ENCODE results near the gene ANXA8L1.
"Not testable (repeated sequence)": the region's sequence is repeated elsewhere in the genome, so short reads cannot be mapped to it uniquely, and the experiment has no call there.

The ANXA8L1 gene

GRCh38 chr10:46375406-46375805 lies at the start of gene ANXA8L1:
Gene ANXA8L1, plus strand, starts transcription at chr10:46375776. Its CDS starts 76 bp downstream, at chr10:46375852.
- not testable (repeated sequence) for H3K27me3 ChIP-seq (ENCODE audit: insufficient read depth, low read depth, severe bottlenecking); DNase-seq; H3K27ac ChIP-seq; H3K9me3 ChIP-seq (ENCODE audit: severe bottlenecking); H3K36me3 ChIP-seq; H3K4me3 ChIP-seq (ENCODE audit: low read depth, low read length)

- no peaks in the 10 kb centered on the region for H3K9me3 ChIP-seq (ENCODE audit: severe bottlenecking)
- no peak overlapping the region for H3K4me3 ChIP-seq (ENCODE audit: low read depth, low read length)
- no peak for DNase-seq
- TF ChIP-seq CTCF (IDR thresholded peaks at IDR 0.05; ENCODE audit: low read depth, low read length) = no peak
- H3K27ac ChIP-seq = no peak overlapping the region
- no peaks in the 10 kb centered on the region for H3K27me3 ChIP-seq (ENCODE audit: insufficient read depth, low read depth, severe bottlenecking)
- H3K36me3 ChIP-seq = no peaks in the 10 kb centered on the region
Measured at GRCh38 chr10:46326066-46326465, 49.5 kb upstream of the ANXA8L1 start.

- no peak for TF ChIP-seq CTCF (IDR thresholded peaks at IDR 0.05; ENCODE audit: low read depth, low read length)
Measured at GRCh38 chr10:46326971-46327370, 48.6 kb upstream of the ANXA8L1 start.

GRCh38 chr10:46327685-46328084 lies 47.9 kb upstream of the ANXA8L1 start:
- Histone ChIP-seq H3K4me3 (ENCODE audit: low read depth, low read length) (no peak overlapping the region), H3K27ac (no peak overlapping the region)
- no peak for DNase-seq

More at GRCh38 chr10:46326971-46327370, 48.6 kb upstream of the ANXA8L1 start:
- Histone ChIP-seq H3K4me3 (ENCODE audit: low read depth, low read length) (no peak overlapping the region), H3K27me3 (ENCODE audit: insufficient read depth, low read depth, severe bottlenecking) (no peaks in the 10 kb centered on the region), H3K36me3 (no peaks in the 10 kb centered on the region), H3K27ac (no peak overlapping the region), H3K9me3 (ENCODE audit: severe bottlenecking) (no peaks in the 10 kb centered on the region)
- DNase-seq = no peak

GRCh38 chr10:46328853-46329689 lies 46.5 kb upstream of the ANXA8L1 start:
- H3K27ac ChIP-seq = no peak overlapping the region
- TF ChIP-seq CTCF (IDR thresholded peaks at IDR 0.05; ENCODE audit: low read depth, low read length) = no peak
- no peak for DNase-seq

More at GRCh38 chr10:46327685-46328084, 47.9 kb upstream of the ANXA8L1 start:
- H3K36me3 ChIP-seq = no peaks in the 10 kb centered on the region
- TF ChIP-seq CTCF (IDR thresholded peaks at IDR 0.05; ENCODE audit: low read depth, low read length) = no peak
- no peaks in the 10 kb centered on the region for H3K9me3 ChIP-seq (ENCODE audit: severe bottlenecking)
- H3K27me3 ChIP-seq (ENCODE audit: insufficient read depth, low read depth, severe bottlenecking) = no peaks in the 10 kb centered on the region

GRCh38 chr10:46329690-46330016 lies 45.9 kb upstream of the ANXA8L1 start:
- no peak for DNase-seq
- Histone ChIP-seq H3K36me3 (no peaks in the 10 kb centered on the region), H3K9me3 (ENCODE audit: severe bottlenecking) (no peaks in the 10 kb centered on the region), H3K27ac (no peak overlapping the region), H3K27me3 (ENCODE audit: insufficient read depth, low read depth, severe bottlenecking) (no peaks in the 10 kb centered on the region), H3K4me3 (ENCODE audit: low read depth, low read length) (no peak overlapping the region)
- no peak for TF ChIP-seq CTCF (IDR thresholded peaks at IDR 0.05; ENCODE audit: low read depth, low read length)

More at GRCh38 chr10:46328853-46329689, 46.5 kb upstream of the ANXA8L1 start:
- Histone ChIP-seq H3K36me3 (no peaks in the 10 kb centered on the region), H3K4me3 (ENCODE audit: low read depth, low read length) (no peak overlapping the region), H3K9me3 (ENCODE audit: severe bottlenecking) (no peaks in the 10 kb centered on the region), H3K27me3 (ENCODE audit: insufficient read depth, low read depth, severe bottlenecking) (no peaks in the 10 kb centered on the region)
